ENCODE measurements around the gene PCDHGB4.
A peak's percentile ranks its signal among the peaks of the same experiment; 100 is the strongest.
"Not testable (repeated sequence)": the region's sequence is repeated elsewhere in the genome, so short reads cannot be mapped to it uniquely, and the experiment has no call there.

PCDHGB4 gene

DNA sequence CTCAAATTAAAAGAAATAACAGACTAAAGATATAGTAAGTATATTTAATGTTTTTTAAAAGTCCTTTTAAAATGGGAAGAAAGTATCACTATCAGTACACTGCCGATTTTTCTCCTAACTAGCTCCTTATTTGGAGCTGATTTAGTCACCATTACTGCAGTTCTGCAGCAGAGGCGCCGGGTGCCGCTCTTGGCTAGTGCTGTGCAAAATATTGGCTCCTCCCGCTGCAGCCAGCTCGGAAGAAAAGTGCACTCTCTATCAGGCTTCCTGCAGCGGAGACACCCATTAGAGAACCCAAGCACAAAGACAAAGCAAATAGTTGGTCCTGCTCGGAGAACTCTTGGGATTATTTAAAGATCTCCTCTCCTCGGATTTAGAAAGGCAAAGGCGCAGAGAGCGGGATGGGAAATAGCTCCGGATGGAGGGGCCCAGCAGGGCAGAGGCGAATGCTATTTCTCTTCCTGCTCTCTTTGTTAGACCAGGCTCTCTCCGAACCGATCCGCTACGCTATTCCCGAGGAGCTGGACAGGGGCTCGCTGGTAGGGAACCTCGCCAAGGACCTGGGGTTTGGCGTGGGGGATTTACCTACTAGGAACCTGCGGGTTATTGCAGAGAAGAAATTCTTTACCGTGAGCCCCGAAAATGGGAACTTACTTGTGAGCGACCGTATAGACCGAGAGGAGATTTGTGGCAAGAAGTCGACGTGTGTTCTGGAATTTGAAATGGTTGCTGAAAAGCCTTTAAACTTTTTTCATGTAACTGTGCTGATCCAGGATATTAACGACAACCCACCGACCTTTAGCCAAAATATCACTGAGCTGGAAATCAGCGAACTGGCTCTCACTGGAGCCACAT lies 17.3 kb upstream of the PCDHGB4 start, which contains the start of gene PCDHGB3:
TSS of gene PCDHGB3 (plus strand) at position 249 of the 855 bp plus-strand sequence. CDS start at position 402, 153 bp downstream.
- DNase-seq, result peak in 1 of 4 experiments; percentile 7

DNA sequence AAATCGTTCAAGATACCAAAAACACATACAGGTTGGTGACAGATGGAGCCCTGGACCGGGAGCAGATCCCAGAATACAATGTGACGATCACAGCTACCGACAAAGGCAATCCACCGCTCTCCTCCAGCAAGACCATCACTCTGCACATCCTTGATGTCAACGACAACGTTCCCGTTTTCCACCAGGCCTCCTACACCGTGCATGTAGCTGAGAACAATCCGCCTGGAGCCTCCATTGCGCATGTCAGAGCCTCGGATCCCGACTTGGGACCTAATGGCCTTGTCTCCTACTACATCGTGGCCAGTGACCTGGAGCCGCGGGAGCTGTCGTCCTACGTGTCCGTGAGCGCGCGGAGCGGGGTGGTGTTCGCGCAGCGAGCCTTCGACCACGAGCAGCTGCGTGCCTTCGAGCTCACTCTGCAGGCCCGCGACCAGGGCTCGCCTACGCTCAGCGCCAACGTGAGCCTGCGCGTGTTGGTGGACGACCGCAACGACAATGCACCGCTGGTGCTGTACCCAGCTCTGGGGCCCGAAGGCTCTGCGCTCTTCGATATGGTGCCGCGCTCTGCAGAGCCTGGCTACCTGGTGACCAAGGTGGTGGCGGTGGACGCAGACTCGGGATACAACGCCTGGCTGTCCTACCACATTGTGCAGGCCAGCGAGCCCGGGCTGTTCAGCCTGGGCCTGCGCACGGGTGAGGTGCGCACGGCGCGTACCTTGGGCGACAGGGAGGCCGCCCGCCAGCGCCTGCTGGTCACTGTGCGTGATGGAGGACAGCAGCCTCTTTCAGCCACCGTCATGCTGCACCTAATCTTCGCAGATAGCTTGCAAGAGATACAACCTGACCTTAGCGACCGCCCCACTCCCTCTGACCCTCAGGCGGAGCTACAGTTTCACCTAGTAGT lies 15.7 kb upstream of the PCDHGB4 start:
- no peak for DNase-seq

DNA sequence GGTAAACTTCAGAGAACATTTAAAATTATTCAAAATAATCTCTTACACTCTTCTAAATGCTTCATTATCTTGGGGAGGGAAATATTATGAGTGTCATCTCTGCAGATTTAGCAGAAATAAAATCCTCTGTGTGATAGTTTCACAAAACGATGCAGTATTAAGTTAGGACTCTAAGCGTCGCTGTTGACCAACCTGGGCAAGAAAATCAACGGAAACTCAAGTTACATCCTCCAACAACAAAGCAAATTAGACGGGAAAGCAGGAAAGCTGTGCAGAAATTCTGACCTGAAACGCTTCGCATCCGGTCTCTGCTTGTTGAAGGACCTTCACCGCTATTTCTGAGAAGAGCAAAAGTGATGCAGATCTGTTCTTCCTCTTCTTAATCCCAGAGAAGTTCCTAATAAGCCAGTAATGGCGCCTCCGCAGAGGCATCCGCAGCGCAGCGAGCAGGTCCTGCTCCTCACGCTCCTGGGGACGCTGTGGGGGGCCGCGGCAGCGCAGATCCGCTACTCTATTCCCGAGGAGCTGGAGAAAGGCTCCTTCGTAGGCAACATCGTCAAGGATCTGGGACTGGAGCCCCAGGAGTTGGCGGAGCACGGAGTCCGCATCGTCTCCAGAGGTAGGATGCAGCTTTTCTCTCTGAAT lies 13.7 kb upstream of the PCDHGB4 start, which contains the start of gene PCDHGA6:
TSS of gene PCDHGA6 (plus strand) at position 219 of the 645 bp plus-strand sequence. CDS start at position 412, 193 bp downstream.
- no peak for DNase-seq

DNA sequence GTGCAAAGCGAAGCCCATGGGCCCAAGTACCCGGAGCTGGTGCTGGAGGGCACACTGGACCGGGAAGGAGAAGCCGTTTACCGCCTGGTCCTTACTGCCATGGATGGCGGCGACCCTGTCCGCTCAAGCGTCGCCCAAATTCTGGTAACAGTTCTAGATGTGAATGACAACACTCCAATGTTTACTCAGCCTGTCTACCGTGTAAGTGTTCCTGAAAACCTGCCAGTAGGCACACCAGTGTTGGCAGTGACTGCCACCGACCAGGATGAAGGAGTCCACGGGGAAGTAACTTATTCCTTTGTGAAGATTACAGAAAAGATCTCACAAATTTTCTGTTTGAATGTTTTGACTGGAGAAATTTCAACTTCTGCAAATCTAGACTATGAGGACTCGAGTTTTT lies 12.9 kb upstream of the PCDHGB4 start:
- DNase-seq, result no peak

DNA sequence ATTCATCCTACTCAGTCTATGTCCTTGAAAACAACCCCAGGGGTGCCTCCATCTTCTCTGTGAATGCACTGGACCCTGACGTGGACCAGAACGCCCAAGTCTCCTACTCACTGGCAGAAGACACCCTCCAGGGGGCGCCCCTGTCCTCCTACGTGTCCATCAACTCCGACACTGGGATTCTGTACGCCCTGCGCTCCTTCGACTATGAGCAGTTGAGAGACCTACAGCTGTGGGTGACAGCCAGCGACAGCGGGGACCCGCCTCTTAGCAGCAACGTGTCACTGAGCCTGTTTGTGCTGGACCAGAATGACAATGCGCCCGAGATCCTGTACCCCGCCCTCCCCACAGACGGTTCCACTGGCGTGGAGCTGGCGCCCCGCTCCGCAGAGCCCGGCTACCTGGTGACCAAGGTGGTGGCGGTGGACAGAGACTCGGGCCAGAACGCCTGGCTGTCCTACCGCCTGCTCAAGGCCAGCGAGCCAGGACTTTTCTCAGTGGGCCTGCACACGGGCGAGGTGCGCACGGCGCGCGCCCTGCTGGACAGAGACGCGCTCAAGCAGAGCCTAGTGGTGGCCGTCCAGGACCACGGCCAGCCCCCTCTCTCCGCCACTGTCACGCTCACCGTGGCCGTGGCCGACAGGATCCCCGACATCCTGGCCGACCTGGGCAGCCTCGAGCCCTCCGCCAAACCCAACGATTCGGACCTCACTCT lies 11.9 kb upstream of the PCDHGB4 start:
- DNase-seq, result not testable (repeated sequence)

DNA sequence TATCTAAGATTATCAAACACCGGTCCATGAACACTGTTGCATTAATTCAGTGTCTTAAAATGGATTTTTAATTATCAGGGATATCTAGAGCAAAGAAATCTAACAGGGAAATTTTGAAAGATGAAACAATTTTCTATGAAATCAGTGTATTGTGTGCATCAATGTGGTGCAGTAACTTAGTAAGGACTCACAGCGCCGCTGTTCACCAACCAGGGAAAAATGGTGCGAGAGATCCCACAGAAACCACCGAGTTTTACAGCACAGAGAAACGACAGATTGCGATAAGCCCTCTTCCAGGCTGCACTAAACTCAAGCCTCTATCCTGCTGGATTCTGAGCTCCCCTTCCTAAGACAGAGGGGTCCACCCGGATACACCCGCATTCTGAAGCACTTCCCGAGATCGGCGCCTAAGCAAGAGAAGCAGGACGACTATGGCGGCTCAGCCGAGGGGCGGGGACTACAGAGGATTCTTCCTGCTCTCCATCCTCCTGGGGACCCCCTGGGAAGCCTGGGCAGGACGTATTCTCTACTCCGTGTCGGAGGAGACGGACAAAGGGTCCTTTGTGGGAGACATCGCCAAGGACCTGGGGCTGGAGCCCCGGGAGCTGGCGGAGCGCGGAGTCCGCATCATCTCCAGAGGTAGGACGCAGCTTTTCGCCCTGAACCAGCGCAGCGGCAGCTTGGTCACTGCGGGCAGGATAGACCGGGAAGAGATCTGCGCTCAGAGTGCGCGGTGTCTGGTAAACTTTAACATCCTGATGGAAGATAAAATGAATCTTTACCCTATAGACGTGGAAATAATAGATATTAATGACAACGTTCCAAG lies 4.8 kb upstream of the PCDHGB4 start, which contains the start of gene PCDHGA7:
TSS of gene PCDHGA7 (plus strand) at position 274 of the 826 bp plus-strand sequence. CDS start at position 432, 158 bp downstream.
- no peak for DNase-seq

DNA sequence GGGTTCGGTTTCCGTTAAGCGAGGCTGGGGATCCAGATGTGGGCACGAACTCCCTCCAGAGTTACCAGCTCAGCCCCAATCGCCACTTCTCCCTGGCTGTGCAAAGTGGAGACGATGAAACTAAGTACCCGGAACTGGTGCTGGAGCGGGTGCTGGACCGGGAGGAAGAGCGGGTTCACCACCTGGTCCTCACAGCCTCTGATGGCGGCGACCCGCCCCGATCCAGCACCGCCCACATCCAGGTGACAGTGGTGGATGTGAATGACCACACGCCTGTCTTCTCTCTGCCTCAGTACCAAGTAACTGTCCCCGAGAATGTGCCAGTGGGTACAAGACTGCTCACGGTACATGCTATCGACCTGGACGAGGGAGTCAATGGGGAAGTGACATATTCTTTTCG lies 4.2 kb upstream of the PCDHGB4 start:
- DNase-seq, result no peak

DNA sequence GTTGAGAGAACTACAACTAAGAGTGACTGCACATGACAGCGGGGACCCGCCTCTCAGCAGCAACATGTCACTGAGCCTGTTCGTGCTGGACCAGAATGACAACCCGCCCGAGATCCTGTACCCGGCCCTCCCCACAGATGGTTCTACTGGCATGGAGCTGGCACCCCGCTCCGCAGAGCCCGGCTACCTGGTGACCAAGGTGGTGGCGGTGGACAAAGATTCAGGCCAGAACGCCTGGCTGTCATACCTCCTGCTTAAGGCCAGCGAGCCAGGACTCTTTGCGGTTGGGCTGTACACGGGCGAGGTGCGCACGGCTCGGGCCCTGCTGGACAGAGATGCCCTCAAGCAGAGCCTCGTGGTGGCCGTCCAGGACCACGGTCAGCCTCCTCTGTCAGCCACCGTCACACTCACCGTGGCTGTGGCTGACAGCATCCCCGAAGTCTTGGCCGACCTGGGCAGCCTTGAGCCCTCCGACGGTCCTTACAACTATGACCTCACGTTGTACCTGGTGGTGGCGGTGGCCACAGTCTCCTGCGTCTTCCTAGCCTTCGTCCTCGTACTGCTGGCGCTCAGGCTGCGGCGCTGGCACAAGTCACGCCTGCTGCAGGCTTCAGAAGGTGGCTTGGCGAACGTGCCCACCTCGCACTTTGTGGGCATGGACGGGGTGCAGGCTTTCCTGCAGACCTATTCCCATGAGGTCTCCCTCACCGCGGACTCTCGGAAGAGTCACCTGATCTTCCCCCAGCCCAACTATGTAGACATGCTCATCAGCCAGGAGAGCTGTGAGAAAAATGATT lies 2.8 kb upstream of the PCDHGB4 start:
- DNase-seq, result no peak

DNA sequence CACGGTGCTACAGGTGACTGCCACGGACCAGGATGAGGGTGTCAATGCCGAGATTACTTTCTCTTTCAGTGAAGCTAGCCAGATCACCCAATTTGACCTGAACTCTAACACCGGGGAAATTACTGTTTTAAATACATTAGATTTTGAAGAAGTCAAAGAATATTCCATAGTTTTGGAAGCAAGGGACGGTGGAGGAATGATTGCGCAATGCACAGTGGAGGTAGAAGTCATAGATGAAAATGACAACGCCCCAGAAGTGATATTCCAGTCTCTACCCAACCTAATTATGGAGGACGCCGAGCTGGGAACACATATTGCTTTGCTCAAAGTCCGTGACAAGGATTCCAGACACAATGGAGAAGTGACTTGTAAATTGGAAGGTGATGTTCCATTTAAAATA lies 1.2 kb downstream of the PCDHGB4 start:
- DNase-seq, result no peak

DNA sequence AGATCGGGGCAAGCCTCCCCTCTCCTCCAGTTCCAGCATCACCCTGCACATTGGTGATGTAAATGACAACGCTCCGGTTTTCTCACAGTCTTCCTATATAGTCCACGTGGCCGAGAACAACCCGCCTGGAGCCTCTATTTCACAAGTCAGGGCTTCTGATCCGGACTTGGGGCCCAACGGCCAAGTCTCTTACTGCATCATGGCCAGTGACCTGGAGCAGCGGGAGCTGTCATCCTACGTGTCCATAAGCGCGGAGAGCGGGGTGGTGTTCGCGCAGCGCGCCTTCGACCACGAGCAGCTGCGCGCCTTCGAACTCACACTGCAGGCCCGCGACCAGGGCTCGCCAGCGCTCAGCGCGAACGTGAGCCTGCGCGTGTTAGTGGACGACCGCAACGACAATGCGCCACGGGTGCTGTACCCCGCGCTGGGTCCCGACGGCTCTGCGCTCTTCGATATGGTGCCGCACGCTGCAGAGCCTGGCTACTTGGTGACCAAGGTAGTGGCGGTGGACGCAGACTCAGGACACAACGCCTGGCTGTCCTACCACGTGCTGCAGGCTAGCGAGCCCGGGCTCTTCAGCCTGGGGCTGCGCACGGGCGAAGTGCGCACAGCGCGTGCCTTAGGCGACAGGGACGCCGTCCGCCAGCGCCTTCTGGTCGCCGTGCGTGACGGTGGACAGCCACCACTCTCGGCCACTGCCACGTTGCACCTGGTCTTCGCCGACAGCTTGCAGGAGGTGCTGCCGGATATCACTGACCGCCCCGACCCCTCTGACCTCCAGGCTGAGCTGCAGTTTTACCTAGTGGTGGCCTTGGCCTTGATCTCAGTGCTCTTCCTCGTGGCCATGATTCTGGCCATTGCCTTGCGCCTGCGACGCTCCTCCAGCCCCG lies 1.9 kb downstream of the PCDHGB4 start:
- no peak for DNase-seq

DNA sequence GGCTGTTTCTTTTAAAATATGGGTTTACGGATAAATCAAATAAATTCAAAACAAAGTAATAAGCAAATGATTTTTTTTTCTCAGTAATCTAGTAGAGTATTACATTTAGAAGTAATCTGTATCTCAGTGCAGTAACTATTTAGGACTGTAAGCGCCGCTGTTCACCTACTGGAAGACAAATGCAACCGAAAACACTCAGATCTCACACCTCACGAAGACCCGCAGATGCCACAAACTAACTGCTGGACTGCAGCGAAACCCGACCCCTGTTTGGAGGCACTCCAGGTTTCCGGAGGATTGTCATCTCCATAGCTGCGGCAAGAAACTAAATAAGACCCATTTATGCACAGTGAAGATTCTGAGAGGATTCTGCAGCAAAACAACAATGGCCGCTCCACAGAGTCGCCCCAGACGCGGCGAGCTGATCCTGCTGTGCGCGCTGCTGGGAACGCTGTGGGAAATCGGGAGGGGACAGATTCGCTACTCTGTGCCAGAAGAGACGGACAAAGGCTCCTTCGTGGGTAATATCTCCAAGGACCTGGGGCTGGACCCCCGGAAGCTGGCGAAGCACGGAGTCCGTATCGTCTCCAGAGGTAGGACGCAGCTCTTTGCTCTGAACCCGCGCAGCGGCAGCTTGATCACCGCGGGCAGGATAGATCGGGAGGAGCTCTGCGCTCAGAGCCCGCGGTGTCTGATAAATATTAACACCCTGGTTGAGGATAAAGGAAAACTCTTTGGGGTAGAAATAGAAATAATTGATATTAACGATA lies 5.1 kb downstream of the PCDHGB4 start, which contains the start of gene PCDHGA8:
TSS of gene PCDHGA8 (plus strand) at position 205 of the 770 bp plus-strand sequence. CDS start at position 386, 181 bp downstream.
- no peak for DNase-seq

DNA sequence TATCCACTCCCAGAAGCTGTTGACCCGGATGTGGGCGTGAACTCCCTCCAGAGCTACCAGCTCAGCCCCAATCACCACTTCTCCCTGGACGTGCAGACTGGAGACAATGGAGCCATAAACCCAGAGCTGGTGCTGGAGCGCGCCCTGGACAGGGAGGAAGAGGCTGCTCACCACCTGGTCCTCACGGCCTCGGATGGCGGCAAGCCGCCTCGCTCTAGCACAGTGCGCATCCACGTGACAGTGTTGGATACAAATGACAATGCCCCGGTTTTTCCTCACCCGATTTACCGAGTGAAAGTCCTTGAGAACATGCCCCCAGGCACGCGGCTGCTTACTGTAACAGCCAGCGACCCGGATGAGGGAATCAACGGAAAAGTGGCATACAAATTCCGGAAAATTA lies 5.8 kb downstream of the PCDHGB4 start:
- no peak for DNase-seq

DNA sequence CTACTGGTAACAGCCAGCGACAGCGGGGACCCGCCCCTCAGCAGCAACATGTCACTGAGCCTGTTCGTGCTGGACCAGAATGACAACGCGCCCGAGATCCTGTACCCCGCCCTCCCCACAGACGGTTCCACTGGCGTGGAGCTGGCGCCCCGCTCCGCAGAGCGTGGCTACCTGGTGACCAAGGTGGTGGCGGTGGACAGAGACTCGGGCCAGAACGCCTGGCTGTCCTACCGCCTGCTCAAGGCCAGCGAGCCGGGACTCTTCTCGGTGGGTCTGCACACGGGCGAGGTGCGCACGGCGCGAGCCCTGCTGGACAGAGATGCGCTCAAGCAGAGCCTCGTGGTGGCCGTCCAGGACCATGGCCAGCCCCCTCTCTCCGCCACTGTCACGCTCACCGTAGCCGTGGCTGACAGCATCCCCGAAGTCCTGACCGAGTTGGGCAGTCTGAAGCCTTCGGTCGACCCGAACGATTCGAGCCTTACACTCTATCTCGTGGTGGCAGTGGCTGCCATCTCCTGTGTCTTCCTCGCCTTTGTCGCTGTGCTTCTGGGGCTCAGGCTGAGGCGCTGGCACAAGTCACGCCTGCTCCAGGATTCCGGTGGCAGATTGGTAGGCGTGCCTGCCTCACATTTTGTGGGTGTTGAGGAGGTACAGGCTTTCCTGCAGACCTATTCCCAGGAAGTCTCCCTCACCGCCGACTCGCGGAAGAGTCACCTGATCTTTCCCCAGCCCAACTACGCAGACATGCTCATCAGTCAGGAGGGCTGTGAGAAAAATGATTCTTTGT lies 7.1 kb downstream of the PCDHGB4 start:
- not testable (repeated sequence) for DNase-seq

DNA sequence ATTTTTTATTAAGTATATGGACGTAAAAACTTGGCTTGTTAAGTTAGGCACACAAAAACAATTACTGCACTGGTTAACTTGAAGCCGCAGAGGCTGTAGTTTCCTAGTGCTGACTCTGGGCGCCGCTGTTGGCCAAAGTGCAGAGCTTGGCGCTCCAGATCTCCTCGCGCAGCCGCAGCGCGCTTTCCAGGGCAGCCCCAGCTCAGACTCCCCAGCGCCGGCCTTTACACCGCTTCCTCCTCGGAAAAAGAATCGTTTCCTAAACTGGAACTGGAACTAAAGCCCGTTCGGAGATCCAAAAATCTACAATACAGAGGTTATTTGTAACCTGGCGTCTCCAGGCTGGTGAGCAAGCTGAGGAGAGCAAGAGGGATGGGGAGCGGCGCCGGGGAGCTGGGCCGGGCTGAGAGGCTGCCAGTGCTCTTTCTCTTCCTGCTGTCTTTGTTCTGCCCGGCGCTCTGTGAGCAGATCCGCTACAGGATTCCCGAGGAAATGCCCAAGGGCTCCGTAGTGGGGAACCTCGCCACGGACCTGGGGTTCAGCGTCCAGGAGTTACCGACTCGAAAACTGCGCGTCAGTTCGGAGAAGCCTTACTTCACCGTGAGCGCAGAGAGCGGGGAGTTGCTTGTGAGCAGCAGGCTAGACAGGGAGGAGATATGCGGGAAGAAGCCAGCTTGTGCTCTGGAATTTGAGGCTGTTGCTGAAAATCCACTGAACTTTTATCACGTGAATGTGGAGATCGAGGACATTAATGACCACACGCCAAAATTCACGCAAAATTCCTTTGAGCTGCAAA lies 10.5 kb downstream of the PCDHGB4 start, which contains the start of gene PCDHGB5:
TSS of gene PCDHGB5 (plus strand) at position 192 of the 796 bp plus-strand sequence. CDS start at position 373, 181 bp downstream.
- not testable (repeated sequence) for DNase-seq

DNA sequence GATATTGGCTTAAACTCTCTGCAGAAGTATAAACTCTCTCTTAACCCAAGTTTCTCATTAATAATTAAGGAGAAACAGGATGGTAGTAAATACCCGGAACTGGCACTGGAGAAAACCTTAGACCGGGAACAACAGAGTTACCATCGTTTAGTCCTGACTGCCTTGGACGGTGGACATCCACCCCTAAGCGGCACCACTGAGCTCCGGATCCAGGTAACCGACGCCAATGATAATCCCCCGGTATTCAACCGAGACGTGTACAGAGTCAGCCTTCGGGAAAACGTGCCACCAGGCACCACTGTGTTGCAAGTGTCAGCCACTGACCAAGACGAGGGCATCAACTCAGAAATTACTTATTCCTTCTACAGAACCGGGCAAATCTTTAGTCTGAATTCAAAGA lies 11.1 kb downstream of the PCDHGB4 start:
- DNase-seq, result no peak

DNA sequence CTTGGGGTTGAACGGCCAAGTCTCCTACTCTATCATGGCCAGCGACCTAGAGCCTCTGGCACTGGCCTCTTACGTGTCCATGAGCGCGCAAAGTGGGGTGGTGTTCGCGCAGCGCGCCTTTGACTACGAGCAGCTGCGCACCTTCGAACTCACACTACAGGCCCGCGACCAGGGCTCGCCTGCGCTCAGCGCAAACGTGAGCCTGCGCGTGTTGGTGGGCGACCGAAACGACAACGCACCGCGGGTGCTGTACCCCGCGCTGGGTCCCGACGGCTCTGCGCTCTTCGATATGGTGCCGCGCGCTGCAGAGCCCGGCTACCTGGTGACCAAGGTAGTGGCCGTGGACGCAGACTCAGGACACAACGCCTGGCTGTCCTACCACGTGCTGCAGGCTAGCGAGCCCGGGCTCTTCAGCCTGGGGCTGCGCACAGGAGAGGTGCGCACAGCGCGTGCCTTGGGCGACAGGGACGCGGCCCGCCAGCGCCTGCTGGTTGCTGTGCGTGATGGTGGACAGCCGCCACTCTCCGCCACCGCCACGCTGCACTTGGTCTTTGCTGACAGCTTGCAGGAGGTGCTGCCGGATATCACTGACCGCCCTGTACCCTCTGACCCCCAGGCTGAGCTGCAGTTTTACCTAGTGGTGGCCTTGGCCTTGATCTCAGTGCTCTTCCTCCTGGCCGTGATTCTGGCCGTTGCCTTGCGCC lies 12.2 kb downstream of the PCDHGB4 start:
- no peak for DNase-seq

All from activated naive CD4-positive, alpha-beta T cell (primary cell).